Prostate gland (tissue), 2 donors: Measurements from ENCODE around the gene PITPNC1.

Experiments
- CTCF ChIP-seq, 4 experiments: fragments of 200-600 bp in 2 of 4; fragments of 450-650 bp in 2 of 4; sonication (generic) in 2 of 4; IDR thresholded peaks; 1 replicate in 3 of 4; 2 replicates in 1 of 4; pipeline ENCODE4 v1.5.1; 2016 to 2019; ENCODE audit warnings: antibody characterized with exemption in 4 of 4, mild to moderate bottlenecking in 2 of 4, moderate library complexity in 2 of 4
- POLR2A ChIP-seq: fragments of 450-650 bp; IDR thresholded peaks from one replicate; pipeline ENCODE4 v1.6.1; 2016; ENCODE audit warnings: antibody characterized with exemption, mild to moderate bottlenecking
- POLR2AphosphoS5 ChIP-seq: sonication (generic); formaldehyde crosslinking; IDR thresholded peaks from one replicate; pipeline ENCODE4 v1.6.1; 2017; ENCODE audit warnings: antibody characterized with exemption

DNA sequence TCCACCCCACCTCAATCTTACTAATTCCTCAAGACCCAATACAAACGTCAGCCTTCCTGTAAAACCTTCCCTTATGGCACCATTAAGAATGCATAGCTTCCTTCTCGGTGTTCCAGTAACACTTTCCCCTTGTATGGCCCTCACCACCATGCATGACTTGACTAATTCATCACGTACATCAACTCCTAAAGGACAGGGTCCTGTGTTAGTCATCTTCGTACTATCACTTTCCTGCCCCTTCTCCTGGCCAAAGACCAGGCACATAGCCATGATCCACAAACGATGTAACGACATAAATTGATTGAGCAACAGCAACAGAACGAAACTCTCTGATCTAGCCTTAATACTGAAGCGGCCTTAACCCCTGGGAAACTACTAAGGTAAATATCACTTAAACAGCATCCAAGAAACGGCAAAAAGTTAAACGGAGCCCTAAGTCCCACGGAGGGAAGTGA is 11.3 kb upstream of the PITPNC1 start:
- TF ChIP-seq POLR2A (no peak), CTCF (IDR thresholded peaks at IDR 0.05) (no peak), POLR2AphosphoS5 (no peak)
